Non-pigmented ciliary epithelial cell (primary cell): ENCODE measurements around the gene DYNC1I1.

Source experiments
- DNase-seq: peaks from one replicate; pipeline ENCODE4 v3.0.0-alpha.2; 2010; ENCODE audit warnings: low read depth

The DYNC1I1 gene

DNA sequence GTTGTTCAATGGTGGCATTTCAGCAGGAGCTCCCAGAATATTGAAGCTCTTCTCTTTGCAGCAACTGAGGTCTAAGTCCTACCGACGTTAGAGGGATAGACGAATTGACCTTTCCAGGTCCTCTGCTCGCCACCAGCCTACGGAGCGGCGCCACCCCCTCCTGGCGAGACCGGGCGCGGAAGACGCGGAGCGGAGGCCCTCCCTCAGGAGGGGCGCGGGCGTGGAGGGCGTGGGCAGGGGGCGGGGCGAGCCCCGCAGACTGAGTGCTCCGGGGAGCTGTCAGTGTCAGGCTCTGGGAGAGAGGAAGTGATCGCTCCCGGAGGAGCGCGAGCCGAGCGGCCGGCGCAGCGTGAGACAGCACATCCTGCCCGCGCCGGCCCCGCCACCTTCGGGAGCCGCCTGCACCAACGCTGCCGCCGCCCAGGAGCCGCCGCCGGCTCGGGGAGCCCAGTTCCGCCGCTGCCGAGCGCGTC is at the start of gene DYNC1I1:
TSS of gene DYNC1I1 (plus strand) at position 257 of the 473 bp plus-strand sequence. CDS start 32,176 bp downstream, outside the sequence.
- DNase-seq = no peak

DNA sequence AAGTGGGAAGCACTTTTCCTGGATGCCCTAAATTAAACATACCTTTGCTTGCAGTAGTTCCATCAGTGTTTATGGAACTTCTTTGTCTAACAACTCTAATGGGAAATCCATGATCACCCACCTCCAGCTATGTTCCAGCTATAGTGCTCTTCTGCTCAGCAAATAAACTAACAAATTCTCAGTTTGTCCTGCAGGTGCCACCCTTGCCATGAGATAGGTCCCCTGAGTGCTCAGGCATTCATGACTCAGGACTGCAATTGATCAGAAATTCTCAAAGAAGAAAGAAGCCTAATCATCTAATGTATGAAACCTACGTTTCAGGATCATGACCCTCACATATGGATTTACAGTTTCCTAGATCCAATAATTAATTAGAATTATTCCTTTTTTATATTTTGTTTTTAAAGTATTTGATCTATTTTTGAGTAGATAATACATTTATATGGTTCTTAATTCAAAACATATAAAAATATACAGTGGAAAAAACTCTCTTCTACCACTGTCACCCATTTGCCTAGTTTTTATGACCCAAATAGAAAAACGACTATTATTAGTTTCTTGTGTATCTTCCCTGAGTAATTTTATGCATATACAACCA is 48.7 kb upstream of the DYNC1I1 start:
- peak; percentile 3 for DNase-seq

GRCh38 chr7:95725205-95725604 is 47.1 kb upstream of the DYNC1I1 start:
- DNase-seq = no peak

GRCh38 chr7:95730493-95731280 is 41.7 kb upstream of the DYNC1I1 start:
- DNase-seq = no peak

GRCh38 chr7:95736635-95737034 is 35.7 kb upstream of the DYNC1I1 start:
- no peak for DNase-seq

DNA sequence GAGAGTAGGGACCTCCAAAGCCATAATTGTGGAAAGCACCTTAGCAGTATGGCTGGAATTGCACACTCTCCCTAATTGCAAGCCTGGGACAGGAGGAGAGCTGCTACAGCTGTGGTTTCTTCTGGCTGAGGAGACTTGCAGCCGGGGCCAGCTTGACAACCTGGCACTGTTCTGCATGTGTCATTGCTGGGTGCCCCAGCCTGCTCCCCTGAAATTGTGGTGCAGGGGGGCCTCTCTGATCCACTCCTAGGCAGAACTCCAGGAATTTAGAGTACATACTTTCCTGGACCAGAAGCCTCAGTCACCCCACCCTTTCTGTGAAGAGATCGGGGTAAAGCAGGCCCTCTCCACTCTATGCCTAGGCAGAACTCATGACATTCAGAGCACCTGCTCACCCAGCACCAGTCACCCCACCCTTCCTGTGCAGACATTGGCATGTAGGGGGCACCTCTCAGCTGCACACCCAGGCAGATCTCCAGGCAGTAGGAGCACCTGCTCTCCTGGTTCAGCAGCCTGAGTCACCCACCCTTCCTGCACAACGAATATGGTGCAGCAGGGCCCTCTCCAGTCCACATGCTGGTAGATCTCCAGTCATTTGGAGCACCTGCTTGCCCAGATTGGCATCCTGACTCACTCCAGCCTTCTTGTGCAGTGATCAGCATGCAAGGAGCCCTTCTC is 34.4 kb upstream of the DYNC1I1 start:
- no peak for DNase-seq

GRCh38 chr7:95749044-95749443 is 23.3 kb upstream of the DYNC1I1 start:
- no peak for DNase-seq

DNA sequence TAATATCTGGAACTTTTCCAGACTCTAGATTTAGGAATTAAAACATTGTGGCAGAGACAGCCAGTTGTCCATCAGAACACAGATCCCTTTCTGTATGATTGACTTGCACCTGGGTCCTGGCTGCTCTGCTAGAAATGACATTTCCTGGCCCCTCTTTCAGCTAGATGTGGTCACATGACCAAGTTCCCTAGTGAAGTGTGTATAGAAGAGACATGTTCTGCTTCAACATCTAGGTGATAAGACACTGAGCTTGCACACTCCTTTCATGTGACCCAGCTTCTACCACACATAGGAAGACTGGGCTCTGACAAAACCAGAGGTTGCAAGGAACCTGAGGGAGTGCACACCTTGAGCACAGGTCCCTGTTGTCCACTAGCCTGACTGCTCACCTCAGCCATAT is 22.8 kb upstream of the DYNC1I1 start:
- DNase-seq = no peak

GRCh38 chr7:95753440-95753839 is 18.9 kb upstream of the DYNC1I1 start:
- no peak for DNase-seq

GRCh38 chr7:95755277-95755934 is 16.9 kb upstream of the DYNC1I1 start:
- no peak for DNase-seq

- no peak for DNase-seq
Measured at GRCh38 chr7:95758187-95758586, 14.2 kb upstream of the DYNC1I1 start.

DNA sequence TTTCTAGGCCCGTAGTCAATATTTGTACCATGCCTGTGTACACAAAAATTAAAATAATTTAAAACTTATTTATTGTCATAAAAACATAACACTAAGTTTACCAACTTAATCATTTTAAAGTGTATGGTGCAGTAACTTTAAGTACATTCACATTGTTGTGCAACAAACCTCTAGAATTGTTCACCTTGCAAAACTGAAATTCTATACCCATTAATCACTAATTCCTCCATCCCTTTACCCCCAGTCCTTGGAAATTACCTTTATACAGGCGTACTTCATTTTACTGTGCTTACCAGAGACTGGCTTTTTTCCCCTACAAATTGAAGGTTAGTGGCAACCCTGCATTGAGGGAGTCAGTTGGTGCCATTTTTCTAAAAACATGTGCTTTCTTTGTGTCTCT is 6.3 kb upstream of the DYNC1I1 start:
- no peak for DNase-seq

DNA sequence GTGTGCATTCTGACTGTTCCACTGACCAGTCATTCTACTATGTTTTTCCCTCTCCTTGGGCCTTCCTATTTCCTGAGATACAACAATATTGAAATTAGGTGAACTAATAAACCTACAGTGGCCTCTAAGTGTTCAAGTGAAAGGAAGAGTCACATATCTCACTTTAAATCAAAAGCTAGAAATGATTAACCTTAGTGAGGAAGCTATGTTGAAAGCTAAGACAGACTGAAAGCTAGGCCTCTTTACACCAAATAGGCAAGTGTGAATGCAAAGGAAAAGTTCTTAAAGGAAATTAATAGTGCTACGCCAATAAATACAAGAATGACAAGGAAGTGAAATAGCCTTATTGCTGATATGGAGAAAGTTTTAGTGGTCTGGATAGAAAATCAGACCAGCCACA is 5.7 kb upstream of the DYNC1I1 start:
- DNase-seq = no peak

GRCh38 chr7:95772771-95773581 is 622 bp downstream of the DYNC1I1 start:
- no peak for DNase-seq

DNA sequence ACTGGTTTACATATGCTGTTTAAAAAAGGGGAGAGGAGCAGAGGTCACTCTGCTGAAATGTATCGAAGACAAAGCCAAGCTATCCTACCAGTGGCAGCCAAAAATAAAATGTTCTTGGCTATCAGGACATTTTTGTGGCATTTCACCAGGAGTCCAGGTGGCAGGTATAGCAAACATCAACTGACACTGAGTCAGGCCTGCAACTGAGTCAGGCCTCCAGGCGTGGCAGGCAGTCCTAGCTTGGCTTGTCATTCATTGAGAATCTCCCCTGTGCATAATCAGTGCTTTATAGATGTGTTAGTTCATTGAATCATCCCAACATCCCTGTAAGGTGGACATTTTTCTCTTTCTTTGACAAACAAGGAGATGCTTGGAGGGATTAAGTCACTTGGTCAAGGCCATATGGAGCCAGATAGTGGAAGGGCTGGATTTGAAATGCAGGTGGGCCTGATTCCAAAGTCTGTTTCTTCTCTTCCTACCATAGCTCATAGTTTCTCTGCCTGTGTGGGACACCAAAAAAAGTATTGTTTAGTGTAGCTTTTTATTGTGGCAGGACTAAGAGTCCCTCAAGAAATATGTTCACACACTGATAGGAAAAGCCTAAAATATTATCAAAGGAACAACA is 4.3 kb downstream of the DYNC1I1 start:
- no peak for DNase-seq

- DNase-seq = no peak
Measured at GRCh38 chr7:95777269-95777668, 4.9 kb downstream of the DYNC1I1 start.

DNA sequence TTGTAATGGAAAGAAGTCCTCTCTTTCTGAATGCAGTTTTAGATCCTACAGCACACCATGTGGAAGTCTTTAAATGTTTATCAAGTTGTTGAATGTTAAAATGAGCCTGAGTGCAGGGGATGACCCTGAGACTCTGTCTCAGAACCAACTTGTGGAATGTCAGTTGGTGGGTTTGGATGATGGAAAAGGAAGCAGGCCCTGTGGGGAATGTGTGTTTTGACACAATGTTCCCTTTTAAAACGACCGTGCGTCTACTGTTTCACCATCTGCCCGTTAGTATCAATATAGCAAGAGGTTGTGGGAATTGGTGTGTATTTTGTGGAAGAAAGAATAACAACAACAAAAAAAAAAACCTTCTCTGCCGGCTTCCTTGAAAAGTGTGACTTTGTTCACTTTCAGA is 8.3 kb downstream of the DYNC1I1 start:
- no peak for DNase-seq

DNA sequence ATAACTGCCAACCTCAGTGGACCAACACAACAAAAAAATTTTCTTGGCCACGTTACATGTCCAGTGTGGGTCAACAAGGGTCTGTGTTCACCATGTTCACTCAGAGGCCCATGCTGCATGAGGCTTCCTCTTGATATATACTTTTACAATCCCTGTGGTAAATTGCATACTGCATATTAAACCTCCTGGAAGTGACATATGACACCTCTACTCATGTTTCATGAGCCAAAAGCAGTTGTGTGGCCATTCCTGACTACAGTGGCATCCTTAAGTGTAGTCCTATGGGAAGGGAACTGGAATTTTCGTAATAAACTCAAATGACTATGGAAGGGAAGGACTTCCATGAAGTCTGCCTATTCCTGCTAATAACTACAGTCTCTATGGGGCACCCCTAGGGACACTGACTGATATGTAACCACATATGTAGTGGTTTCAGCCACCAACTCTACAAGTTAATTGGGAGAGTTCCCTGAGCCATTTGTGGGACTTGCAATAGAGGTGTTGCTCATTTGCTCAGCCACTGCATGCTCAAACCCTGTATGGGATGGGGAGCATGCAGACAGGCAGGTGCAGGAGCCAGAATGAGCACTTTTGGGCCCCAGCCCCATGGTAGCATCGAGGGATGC is 9.7 kb downstream of the DYNC1I1 start:
- no peak for DNase-seq

DNA sequence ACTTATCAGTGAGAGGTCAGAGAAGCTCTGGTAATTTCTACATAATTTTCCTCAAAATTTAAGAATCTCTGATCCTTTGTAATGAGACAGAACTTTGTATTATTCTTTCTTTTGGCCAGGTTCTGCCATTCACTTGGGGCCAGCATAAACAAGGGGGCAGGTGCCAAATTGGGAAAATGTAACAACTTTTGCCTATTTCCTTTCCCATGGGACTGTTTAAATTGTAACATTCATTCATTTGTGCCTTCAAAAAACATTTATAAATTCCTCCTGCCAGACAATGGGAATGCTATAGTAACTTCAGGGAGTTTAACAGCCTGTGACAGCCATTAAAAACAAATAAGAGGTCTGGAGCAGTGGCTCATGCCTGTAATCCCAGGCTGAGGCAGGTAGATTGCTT is 12.4 kb downstream of the DYNC1I1 start:
- DNase-seq = no peak

DNA sequence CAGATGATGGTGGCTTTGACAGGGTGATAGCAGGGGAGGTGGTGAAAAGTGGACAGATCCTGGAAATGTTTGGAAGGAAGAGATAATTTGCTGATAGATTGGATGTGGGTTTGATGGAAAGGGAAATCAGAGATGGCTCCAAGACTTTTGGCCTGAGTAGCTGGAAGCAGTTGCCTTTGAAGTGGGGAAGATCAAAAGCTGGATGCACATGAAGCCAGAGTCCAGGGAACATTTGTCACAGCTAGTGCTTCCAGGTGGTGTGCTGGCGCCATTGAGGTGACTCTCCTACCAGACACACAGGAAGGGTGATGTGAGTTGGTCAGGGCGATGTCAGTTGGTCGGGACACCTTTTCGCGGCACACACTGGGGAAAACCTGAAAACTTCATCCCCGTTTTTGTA is 15.9 kb downstream of the DYNC1I1 start:
- no peak for DNase-seq

GRCh38 chr7:95788884-95789283 is 16.5 kb downstream of the DYNC1I1 start:
- no peak for DNase-seq
